RWPE1 (cell line): Measurements from ENCODE around the gene PIGT.
A peak's percentile ranks its signal among the peaks of the same experiment; 100 is the strongest.

Experiments used
- CTCF ChIA-PET: fragments of 350-600 bp; sonication (Branson Sonifier 250); formaldehyde crosslinking; extraction: SDS; loops from one replicate; lab custom pipeline; 2021; lab: Yijun Ruan, JAX
- POLR2A ChIA-PET: fragments of 400-600 bp; formaldehyde crosslinking; extraction: SDS; loops from one replicate; lab custom pipeline; 2020; ENCODE audit warnings: antibody characterized with exemption; ENCODE audit not compliant: low non-redundant PET; lab: Yijun Ruan, JAX
- DNase-seq: peaks from one replicate; pipeline ENCODE4 v3.0.0; 2012; ENCODE audit warnings: low spot score
- H3K27ac ChIP-seq: fragments of 450-650 bp; 2 replicates; pipeline ENCODE4 v1.5.1; 2017
- TF ChIP-seq, protein P1 (sequence below): fragments of 450-650 bp; conservative IDR thresholded peaks from 2 replicates; pipeline ENCODE4 v1.5.1; 2017; ENCODE audit warnings: low read depth, mild to moderate bottlenecking

PIGT gene

DNA sequence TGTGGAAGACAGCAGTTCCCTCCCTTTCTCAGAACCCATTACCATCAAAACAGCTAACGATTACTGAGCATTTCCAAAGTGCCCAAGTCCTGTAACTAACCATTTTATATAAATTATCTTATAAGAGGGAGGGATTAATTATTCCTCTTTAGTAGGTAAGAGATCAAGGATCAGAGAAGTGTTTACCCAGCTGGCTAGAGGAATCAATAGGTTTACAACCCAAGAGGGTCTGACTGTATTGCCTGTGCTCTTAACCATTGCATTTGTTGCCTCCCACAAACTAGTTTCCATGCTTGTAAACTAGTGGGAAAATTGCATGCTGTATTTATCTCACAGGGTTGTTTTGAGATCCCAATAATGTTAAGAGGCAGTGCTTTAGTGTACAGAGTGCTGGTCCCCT is 11.5 kb upstream of the PIGT start:
- POLR2A ChIA-PET: no interaction called here
- CTCF ChIA-PET: interaction anchor here (0.5 to 1.6 kb wide), 7 partner anchors 11 to 93 kb away, joined by 3 to 5 read pairs (median 4); partner anchors contain the start of gene PIGT
- TF ChIP-seq, protein P1, sequence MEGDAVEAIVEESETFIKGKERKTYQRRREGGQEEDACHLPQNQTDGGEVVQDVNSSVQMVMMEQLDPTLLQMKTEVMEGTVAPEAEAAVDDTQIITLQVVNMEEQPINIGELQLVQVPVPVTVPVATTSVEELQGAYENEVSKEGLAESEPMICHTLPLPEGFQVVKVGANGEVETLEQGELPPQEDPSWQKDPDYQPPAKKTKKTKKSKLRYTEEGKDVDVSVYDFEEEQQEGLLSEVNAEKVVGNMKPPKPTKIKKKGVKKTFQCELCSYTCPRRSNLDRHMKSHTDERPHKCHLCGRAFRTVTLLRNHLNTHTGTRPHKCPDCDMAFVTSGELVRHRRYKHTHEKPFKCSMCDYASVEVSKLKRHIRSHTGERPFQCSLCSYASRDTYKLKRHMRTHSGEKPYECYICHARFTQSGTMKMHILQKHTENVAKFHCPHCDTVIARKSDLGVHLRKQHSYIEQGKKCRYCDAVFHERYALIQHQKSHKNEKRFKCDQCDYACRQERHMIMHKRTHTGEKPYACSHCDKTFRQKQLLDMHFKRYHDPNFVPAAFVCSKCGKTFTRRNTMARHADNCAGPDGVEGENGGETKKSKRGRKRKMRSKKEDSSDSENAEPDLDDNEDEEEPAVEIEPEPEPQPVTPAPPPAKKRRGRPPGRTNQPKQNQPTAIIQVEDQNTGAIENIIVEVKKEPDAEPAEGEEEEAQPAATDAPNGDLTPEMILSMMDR: no peak
- H3K27ac ChIP-seq: no peak overlapping the region
- DNase-seq: no peak

DNA sequence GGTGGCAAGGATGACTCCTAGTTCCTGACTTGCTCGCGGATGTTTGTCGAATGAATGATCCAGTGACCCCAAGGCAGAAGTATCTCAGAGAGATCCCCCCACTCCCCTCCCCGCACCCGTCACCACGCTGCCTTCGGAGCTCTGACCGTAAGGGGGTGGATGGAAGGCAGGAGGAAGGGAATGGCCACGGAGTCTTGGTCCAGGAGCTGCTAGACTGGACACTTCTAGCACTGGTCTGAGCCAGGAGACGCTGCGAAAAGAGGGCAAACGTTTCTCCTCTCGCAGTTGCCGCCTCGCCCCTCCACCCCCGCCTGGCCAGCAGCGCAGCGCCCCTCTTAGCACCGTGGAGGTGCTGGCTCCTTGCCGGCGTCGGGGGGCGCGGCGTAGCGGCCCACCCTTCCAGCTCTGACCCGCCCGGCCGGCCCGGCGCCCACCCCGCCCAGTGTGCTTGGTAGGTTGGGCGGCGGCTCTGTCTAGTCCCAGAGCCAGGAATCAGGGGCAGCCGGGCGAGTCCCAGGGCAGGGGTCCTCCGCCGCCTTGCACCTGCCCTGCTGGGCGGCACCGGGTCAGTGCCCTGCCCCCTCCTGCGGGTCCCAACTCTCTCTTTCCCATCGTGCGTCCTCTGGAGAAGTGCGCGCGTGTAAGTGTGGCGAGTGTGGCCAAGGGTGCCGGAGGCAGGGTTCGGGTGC is 10.2 kb upstream of the PIGT start:
- ChIA-PET POLR2A (interaction anchor here (0.9 kb wide), 1 partner anchor 43 kb away, joined by 3 read pairs; the partner anchor contains the start of gene SYS1), CTCF (interaction anchor here (0.6 to 1.4 kb wide), 4 partner anchors 59 to 365 kb away, joined by 3 to 4 read pairs (median 4); no protein-coding TSS in a partner anchor)
- peak; percentile 34 for DNase-seq
- H3K27ac ChIP-seq: peak overlapping the region; percentile 74
- TF ChIP-seq, protein P1: no peak

DNA sequence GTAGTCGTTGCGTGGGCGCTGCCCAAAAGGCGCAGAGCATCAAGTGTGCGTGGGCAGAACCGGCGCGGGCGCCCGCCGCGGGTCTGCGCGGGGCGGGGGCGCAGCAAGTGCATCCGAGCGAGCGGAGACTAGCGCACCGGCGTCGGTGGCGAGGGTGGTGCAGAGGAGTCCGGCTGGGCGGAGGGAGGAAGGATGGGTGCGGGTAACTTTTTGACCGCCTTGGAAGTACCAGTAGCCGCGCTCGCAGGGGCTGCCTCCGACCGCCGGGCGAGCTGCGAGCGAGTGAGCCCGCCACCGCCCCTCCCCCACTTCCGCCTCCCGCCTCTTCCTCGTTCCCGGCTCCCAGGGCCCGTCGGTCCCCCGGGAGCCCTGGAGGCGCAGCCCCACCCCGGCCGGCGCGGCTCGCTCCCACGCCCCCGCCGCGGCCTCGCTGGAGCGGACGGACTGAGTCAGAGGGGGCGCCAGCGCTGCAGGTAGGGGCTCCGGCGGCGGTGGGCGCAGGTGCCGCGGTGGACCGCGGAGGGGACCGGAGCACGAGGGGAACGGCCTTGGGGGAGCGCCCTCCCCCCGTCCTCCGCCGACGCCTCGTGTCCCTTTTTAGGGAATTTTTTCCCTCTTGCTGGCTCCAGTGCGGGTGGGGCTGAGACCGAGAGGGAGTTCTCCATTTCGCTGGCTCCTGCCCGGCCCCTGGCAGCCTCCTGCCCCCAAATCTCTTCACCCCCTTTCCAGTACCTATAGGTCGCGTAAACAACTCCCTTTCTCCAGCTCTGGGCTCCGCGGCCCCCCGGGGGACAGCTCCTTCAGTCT is 9.5 kb upstream of the PIGT start:
- peak overlapping the region; percentile 74 for H3K27ac ChIP-seq
- peak; percentile 77 for DNase-seq
- TF ChIP-seq, protein P1: no peak
- POLR2A ChIA-PET: interaction anchor here (1.1 to 1.5 kb wide), 2 partner anchors 9 to 13 kb away, joined by 3 to 9 read pairs; partner anchors contain the start of gene PIGT
- CTCF ChIA-PET: interaction anchor here (0.5 to 2.4 kb wide), 11 partner anchors 31 to 365 kb away, joined by 3 to 14 read pairs (median 4); partner anchors contain the start of gene SYS1

DNA sequence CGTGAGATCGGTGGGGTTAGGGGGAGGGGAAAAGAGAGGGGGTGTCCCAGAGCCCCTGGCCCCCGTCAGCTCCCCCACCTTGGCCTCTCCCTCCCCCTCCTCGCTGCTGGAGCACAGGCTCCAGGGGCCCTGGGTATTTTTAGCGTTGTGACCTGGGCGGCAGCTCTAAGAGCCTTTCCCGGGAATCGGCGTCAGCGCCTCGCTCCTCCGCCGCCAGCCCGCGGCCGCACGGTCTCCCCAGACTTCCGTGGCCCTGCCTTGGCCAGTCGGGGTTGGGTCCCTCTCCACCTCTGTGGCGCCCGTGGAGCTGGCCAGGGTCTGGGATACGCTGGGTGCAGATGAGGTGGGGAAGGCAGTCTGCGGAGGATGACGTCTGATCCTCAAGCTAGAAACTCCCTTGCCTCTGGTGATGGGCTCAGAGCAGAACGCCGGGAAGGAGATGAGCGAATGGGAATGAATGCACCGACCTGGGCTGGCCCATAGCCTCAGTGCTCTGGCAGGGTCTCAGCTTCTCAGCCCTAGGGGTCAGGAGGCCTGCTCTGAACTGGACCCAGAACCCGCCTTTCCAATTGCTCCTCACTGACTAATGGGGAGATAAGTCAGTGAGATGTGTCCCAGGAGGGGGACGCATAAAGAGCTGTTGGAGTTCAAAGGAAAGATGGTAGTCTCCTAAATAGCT is 8.7 kb upstream of the PIGT start:
- POLR2A ChIA-PET: interaction anchor here (1.0 to 1.5 kb wide), 3 partner anchors 9 to 12 kb away, joined by 3 to 9 read pairs (median 3); partner anchors contain the start of gene PIGT
- peak overlapping the region; percentile 74 for H3K27ac ChIP-seq
- TF ChIP-seq, protein P1: no peak
- CTCF ChIA-PET: interaction anchor here (0.5 to 2.4 kb wide), 11 partner anchors 30 to 364 kb away, joined by 3 to 14 read pairs (median 5); partner anchors contain the start of gene SYS1
- peak; percentile 58 for DNase-seq

DNA sequence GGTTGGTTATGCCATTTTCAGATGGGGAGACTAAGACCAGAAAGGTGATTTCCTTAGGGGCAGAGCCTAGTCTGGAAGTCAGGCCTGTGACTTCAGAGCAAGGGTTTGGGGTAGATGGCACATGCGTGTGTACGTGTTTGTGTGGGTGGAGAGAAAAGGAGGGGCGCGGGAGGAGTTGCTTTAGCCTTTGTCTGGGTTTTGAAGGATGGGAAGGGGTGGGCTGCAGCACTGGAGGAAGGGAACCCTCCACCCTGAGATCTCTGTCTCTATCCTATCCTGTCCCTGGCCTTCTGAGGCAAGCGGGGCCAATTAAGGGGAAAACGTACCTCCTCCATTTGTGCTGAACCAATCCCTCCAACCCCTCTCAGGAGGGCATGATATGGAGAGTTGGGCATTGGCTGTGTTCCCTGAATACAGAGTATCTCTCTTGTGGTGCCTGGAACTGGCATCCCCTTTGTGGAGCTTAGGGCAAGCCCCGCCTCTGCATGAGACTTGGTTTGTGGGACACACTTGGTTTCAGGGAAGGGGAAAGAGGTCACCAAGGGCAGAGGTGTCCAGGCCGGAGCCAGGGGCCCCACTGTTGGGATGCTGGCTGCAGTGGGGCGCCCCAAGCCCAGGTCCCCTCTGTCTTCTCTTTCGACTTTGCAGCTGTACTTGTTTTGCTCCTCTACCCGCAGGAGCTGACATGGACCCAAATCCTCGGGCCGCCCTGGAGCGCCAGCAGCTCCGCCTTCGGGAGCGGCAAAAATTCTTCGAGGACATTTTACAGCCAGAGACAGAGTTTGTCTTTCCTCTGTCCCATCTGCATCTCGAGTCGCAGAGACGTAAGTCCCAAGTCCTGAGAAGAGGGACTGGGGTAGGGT is 7.9 kb upstream of the PIGT start, which contains the start of gene DBNDD2:
Gene DBNDD2 (plus strand): TSS at position 507 of the 863 bp plus-strand sequence. CDS start 179 bp downstream, at position 686.
- ChIA-PET POLR2A (interaction anchor here (1.0 to 1.5 kb wide), 2 partner anchors 8 to 9 kb away, joined by 3 to 9 read pairs; partner anchors contain the start of gene PIGT), CTCF (interaction anchor here (0.7 to 2.4 kb wide), 6 partner anchors 29 to 364 kb away, joined by 3 to 14 read pairs (median 8); partner anchors contain the start of gene SYS1)
- DNase-seq: no peak
- TF ChIP-seq, protein P1: no peak
- H3K27ac ChIP-seq: peak within 1 kb of the TSS; percentile 74
